ENCODE results near the gene F13A1.

The F13A1 gene

DNA sequence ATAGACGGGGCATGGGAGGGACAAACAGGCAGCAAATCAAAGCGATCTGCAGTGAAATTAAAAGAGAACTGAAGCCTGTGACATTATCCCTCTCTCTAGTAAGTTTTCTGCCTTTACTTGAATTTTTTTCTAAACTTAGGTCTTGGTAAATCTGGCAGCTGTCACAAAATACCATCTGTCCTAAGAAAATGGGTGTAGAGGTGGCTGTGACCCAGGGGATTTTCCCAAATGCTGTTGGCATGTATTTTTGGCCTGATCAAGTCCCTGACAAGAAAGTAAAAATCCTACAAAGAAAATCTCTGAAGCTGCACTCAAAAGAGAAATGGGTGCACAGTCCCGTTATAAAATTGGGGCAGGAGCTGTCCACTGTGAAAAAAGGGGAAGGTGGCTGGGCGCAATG is 30.2 kb upstream of the F13A1 start:
- TF ChIP-seq SIN3A (IDR thresholded peaks at IDR 0.05; ENCODE audit: borderline replicate concordance, insufficient read depth, low read length) (no peak), POLR2AphosphoS5 (IDR thresholded peaks at IDR 0.05; ENCODE audit: low read depth, low read length) (no peak)
- TF ChIP-seq, protein P1, sequence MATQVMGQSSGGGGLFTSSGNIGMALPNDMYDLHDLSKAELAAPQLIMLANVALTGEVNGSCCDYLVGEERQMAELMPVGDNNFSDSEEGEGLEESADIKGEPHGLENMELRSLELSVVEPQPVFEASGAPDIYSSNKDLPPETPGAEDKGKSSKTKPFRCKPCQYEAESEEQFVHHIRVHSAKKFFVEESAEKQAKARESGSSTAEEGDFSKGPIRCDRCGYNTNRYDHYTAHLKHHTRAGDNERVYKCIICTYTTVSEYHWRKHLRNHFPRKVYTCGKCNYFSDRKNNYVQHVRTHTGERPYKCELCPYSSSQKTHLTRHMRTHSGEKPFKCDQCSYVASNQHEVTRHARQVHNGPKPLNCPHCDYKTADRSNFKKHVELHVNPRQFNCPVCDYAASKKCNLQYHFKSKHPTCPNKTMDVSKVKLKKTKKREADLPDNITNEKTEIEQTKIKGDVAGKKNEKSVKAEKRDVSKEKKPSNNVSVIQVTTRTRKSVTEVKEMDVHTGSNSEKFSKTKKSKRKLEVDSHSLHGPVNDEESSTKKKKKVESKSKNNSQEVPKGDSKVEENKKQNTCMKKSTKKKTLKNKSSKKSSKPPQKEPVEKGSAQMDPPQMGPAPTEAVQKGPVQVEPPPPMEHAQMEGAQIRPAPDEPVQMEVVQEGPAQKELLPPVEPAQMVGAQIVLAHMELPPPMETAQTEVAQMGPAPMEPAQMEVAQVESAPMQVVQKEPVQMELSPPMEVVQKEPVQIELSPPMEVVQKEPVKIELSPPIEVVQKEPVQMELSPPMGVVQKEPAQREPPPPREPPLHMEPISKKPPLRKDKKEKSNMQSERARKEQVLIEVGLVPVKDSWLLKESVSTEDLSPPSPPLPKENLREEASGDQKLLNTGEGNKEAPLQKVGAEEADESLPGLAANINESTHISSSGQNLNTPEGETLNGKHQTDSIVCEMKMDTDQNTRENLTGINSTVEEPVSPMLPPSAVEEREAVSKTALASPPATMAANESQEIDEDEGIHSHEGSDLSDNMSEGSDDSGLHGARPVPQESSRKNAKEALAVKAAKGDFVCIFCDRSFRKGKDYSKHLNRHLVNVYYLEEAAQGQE (IDR thresholded peaks at IDR 0.05; ENCODE audit: insufficient read depth in 1 of 2, low read depth in 2 of 2, low read length in 2 of 2): no peak

- no peak for TF ChIP-seq TAF1 (IDR thresholded peaks at IDR 0.05; ENCODE audit: borderline replicate concordance, insufficient read depth, low read length)
- no peak for TF ChIP-seq POLR2AphosphoS5 (IDR thresholded peaks at IDR 0.05; ENCODE audit: low read depth, low read length)
- no peak for TF ChIP-seq SIN3A (IDR thresholded peaks at IDR 0.05; ENCODE audit: borderline replicate concordance, insufficient read depth, low read length)
Observed at GRCh38 chr6:6348256-6348655, 27.8 kb upstream of the F13A1 start.

GRCh38 chr6:6346427-6347023 is 26.1 kb upstream of the F13A1 start:
- TF ChIP-seq SIN3A (IDR thresholded peaks at IDR 0.05; ENCODE audit: borderline replicate concordance, insufficient read depth, low read length) (no peak), TAF1 (IDR thresholded peaks at IDR 0.05; ENCODE audit: borderline replicate concordance, insufficient read depth, low read length) (no peak), FOXP2 (optimal IDR thresholded peaks at IDR 0.05; ENCODE audit: borderline replicate concordance, extremely low read depth, extremely low read length, insufficient read depth) (no peak), POLR2AphosphoS5 (IDR thresholded peaks at IDR 0.05; ENCODE audit: low read depth, low read length) (no peak)
- TF ChIP-seq, protein P1 (IDR thresholded peaks at IDR 0.05; ENCODE audit: insufficient read depth in 1 of 2, low read depth in 2 of 2, low read length in 2 of 2): no peak

GRCh38 chr6:6333501-6333900 is 13.0 kb upstream of the F13A1 start:
- no peak for TF ChIP-seq TAF1 (IDR thresholded peaks at IDR 0.05; ENCODE audit: borderline replicate concordance, insufficient read depth, low read length)
- no peak for TF ChIP-seq SIN3A (IDR thresholded peaks at IDR 0.05; ENCODE audit: borderline replicate concordance, insufficient read depth, low read length)
- TF ChIP-seq FOXP2 (optimal IDR thresholded peaks at IDR 0.05; ENCODE audit: borderline replicate concordance, extremely low read depth, extremely low read length, insufficient read depth): no peak
- no peak for TF ChIP-seq POLR2AphosphoS5 (IDR thresholded peaks at IDR 0.05; ENCODE audit: low read depth, low read length)
- TF ChIP-seq, protein P1 (IDR thresholded peaks at IDR 0.05; ENCODE audit: insufficient read depth in 1 of 2, low read depth in 2 of 2, low read length in 2 of 2): no peak

GRCh38 chr6:6332811-6333244 is 12.4 kb upstream of the F13A1 start:
- no peak for TF ChIP-seq FOXP2 (optimal IDR thresholded peaks at IDR 0.05; ENCODE audit: borderline replicate concordance, extremely low read depth, extremely low read length, insufficient read depth)
- TF ChIP-seq POLR2AphosphoS5 (IDR thresholded peaks at IDR 0.05; ENCODE audit: low read depth, low read length): no peak
- TF ChIP-seq, protein P1 (IDR thresholded peaks at IDR 0.05; ENCODE audit: insufficient read depth in 1 of 2, low read depth in 2 of 2, low read length in 2 of 2): no peak
- TF ChIP-seq SIN3A (IDR thresholded peaks at IDR 0.05; ENCODE audit: borderline replicate concordance, insufficient read depth, low read length): no peak
- no peak for TF ChIP-seq TAF1 (IDR thresholded peaks at IDR 0.05; ENCODE audit: borderline replicate concordance, insufficient read depth, low read length)
